Right lobe of liver (tissue), 4 donors: ENCODE data around the gene GIGYF2.

Source experiments
- POLR2A ChIP-seq: fragments of 450-650 bp; IDR thresholded peaks from one replicate; pipeline ENCODE4 v1.6.1; 2017; ENCODE audit warnings: antibody characterized with exemption, mild to moderate bottlenecking
- TF ChIP-seq, protein P1 (sequence below), 4 donors: fragments of 200-600 bp in 3 of 4; fragments of 450-650 bp in 1 of 4; IDR thresholded peaks; one replicate each; pipeline versions ENCODE4 v1.5.1 to v1.8.0; 2016 to 2022; ENCODE audit warnings: antibody characterized with exemption in 4 of 4, mild to moderate bottlenecking in 2 of 4
- donor health status: DM: no; HTN: no; CAD: no.
- donor health status: DM: no; HTN: no; CAD: no.
- donor health status: DM: no; HTN: yes; CAD: no.

DNA sequence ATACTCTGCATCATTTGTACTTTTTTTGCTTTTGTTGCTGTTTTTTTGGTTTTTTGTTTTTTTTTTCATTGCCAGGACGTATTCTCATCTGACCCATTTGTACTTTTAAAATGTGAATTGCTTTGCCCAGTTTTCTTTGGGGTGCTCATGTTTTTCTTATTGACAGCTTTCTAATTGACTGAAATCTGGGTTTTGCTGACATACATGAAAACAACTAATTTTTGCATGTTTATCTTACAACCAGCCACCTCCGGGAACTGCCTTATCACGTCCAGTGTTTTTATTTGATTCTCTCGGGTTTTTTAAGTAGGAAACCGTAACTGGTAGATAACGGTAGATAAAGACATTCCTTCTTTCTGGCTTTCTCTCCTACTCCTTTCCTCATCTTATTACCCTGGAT lies 211.6 kb downstream of the GIGYF2 start:
- TF ChIP-seq, protein P1, sequence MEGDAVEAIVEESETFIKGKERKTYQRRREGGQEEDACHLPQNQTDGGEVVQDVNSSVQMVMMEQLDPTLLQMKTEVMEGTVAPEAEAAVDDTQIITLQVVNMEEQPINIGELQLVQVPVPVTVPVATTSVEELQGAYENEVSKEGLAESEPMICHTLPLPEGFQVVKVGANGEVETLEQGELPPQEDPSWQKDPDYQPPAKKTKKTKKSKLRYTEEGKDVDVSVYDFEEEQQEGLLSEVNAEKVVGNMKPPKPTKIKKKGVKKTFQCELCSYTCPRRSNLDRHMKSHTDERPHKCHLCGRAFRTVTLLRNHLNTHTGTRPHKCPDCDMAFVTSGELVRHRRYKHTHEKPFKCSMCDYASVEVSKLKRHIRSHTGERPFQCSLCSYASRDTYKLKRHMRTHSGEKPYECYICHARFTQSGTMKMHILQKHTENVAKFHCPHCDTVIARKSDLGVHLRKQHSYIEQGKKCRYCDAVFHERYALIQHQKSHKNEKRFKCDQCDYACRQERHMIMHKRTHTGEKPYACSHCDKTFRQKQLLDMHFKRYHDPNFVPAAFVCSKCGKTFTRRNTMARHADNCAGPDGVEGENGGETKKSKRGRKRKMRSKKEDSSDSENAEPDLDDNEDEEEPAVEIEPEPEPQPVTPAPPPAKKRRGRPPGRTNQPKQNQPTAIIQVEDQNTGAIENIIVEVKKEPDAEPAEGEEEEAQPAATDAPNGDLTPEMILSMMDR (IDR thresholded peaks at IDR 0.05): no peak
- no peak for TF ChIP-seq POLR2A
